K562 (cell line): Measurements from ENCODE around the gene CD22. TPM values are rescaled to one million over a fixed set of nuclear protein-coding genes. Genes with fewer than 3 reads are reported as not detected.
A peak's percentile ranks its signal among the peaks of the same experiment; 100 is the strongest.

Experiments used
- ATAC-seq: fragments of 200-7000 bp; cut with Tn5 transposase; 3 replicates; pipeline ENCODE4 v1.9.1; 2020; ENCODE audit warnings: moderate library complexity
- BruUV-seq: library from RNA; stranded (reverse); fragments of 400-500 nt; replicated peaks from 2 replicates; lab custom pipeline; 2021; lab: Mats Ljungman, UMichigan
- CTCF ChIA-PET: fragments of 300-600 bp; formaldehyde crosslinking; extraction: SDS; loops from one replicate; lab custom pipeline; 2021; ENCODE audit warnings: low intra/inter-chr PET ratio; lab: Yijun Ruan, JAX
- POLR2A ChIA-PET: fragments of 300-600, 350-650 bp; sonication (Branson Sonifier 250); formaldehyde crosslinking; extraction: SDS; loops from one replicate; lab custom pipeline; 2021; ENCODE audit warnings: antibody characterized with exemption, inconsistent platforms; lab: Yijun Ruan, JAX
- DNase-seq, 4 experiments: peaks; one replicate each; pipeline versions ENCODE4 v3.0.0 to v3.0.0-alpha.2; 2011 to 2018; ENCODE audit warnings: low spot score in 3 of 4, mixed read lengths in 3 of 4; ENCODE audit errors: extremely low read depth in 1 of 4
- FAIRE-seq: peaks from 2 replicates; lab custom pipeline; 2011; peaks lifted over from hg19 to GRCh38; lab: Jason Lieb, UNC
- H2AFZ ChIP-seq: 2 replicates; pipeline ENCODE4 v1.6.0; 2011; ENCODE audit warnings: low read depth, low read length, control low read depth, inconsistent platforms
- H3K27ac ChIP-seq: fragments of 200-600 bp; 3 replicates; pipeline ENCODE4 v1.8.0; 2011; ENCODE audit warnings: low read depth, mild to moderate bottlenecking, control low read depth, inconsistent platforms, low read length, moderate library complexity, mixed read lengths; ENCODE audit errors: extremely low read depth
- H3K27me3 ChIP-seq, 2 experiments: fragments of 300-600 bp in 1 of 2; 2 replicates in 1 of 2; 3 replicates in 1 of 2; pipeline versions ENCODE4 v1.6.0 to v1.8.0; 2011; ENCODE audit warnings: inconsistent platforms in 2 of 2, low read length in 2 of 2, mild to moderate bottlenecking in 1 of 2, mixed read lengths in 1 of 2, moderate library complexity in 1 of 2; ENCODE audit not compliant: control insufficient read depth in 2 of 2, insufficient read depth in 2 of 2
- H3K36me3 ChIP-seq: fragments of 300-600 bp; 3 replicates; pipeline ENCODE4 v1.8.0; 2011; ENCODE audit warnings: mild to moderate bottlenecking, low read length, inconsistent platforms; ENCODE audit not compliant: control insufficient read depth, insufficient read depth
- H3K4me1 ChIP-seq, 2 experiments: fragments of 200-600 bp in 1 of 2; replicated peaks in 1 of 2; 2 replicates in 1 of 2; 3 replicates in 1 of 2; pipeline versions ENCODE4 v1.5.1 to v1.8.0; 2011; ENCODE audit warnings: inconsistent platforms in 2 of 2, low read length in 2 of 2, mild to moderate bottlenecking in 1 of 2, mixed read lengths in 1 of 2, moderate library complexity in 1 of 2; ENCODE audit not compliant: control insufficient read depth in 2 of 2, insufficient read depth in 2 of 2
- H3K4me2 ChIP-seq: 2 replicates; pipeline ENCODE4 v1.6.1; 2011; ENCODE audit warnings: low read length, control low read depth, inconsistent platforms, mixed read lengths; ENCODE audit not compliant: insufficient read depth
- H3K4me3 ChIP-seq: fragments of 200-600 bp; sonication (generic), shearing (Covaris generic); 2 replicates; pipeline ENCODE4 v1.5.1; 2016; ENCODE audit warnings: control low read depth, inconsistent platforms
- H3K79me2 ChIP-seq: fragments of 200-600 bp; 3 replicates; pipeline ENCODE4 v1.8.0; 2011; ENCODE audit warnings: low read length, inconsistent platforms; ENCODE audit not compliant: control insufficient read depth, insufficient read depth
- H3K9ac ChIP-seq, 2 experiments: 2 replicates each; pipeline versions ENCODE4 v1.6.0 to v1.6.1; 2011; ENCODE audit warnings: low read depth in 2 of 2, low read length in 2 of 2, control low read depth in 1 of 2, inconsistent platforms in 1 of 2, mild to moderate bottlenecking in 1 of 2, mixed read lengths in 1 of 2; ENCODE audit not compliant: insufficient read depth in 1 of 2
- H3K9me1 ChIP-seq: one replicate; pipeline ENCODE4 v1.6.0; 2011; ENCODE audit warnings: inconsistent platforms, mild to moderate bottlenecking, low read length, moderate library complexity; ENCODE audit not compliant: control insufficient read depth, insufficient read depth
- H3K9me3 ChIP-seq: replicated peaks from 2 replicates; pipeline ENCODE4 v1.5.1; 2011; ENCODE audit warnings: low read depth, low read length, inconsistent platforms; ENCODE audit not compliant: control insufficient read depth, insufficient read depth
- H4K20me1 ChIP-seq: replicated peaks from 2 replicates; pipeline ENCODE4 v1.6.1; 2011; ENCODE audit warnings: low read length, inconsistent platforms, mixed read lengths; ENCODE audit not compliant: control insufficient read depth, insufficient read depth
- POLR2A ChIP-seq: fragments of 450-650 bp; conservative IDR thresholded peaks from 2 replicates; pipeline ENCODE4 v1.6.1; 2016
- ZNF274 ChIP-seq: IDR thresholded peaks from 2 replicates; pipeline ENCODE4 v1.6.1; 2011; ENCODE audit warnings: low read depth, mild to moderate bottlenecking, low read length, moderate library complexity, borderline replicate concordance
- WGBS: fragments of 100-300 bp; shearing (Covaris generic); methylation state at CpG from one replicate; pipeline ENCODE4 v1.1.6; 2016; ENCODE audit warnings: low coverage, mixed read lengths; ENCODE audit not compliant: insufficient coverage; ENCODE audit errors: missing lambda C conversion rate; 5-methylcytosine and 5-hydroxymethylcytosine counted together
- in situ Hi-C: fragments of 300-500 bp; cut with MboI; formaldehyde crosslinking; loops from 4 replicates; pipeline ENCODE4 v1.15.0; 2018; ENCODE audit warnings: inconsistent platforms, mixed read lengths
- intact Hi-C: fragments of 100-400 bp; cut with micrococcal nuclease; formaldehyde crosslinking; loops from 2 replicates; pipeline ENCODE4 v1.14.2; 2022
- polyA plus RNA-seq, 8 experiments: library from polyadenylated mRNA; depleted of rRNA in 4 of 8; stranded (reverse) in 5 of 8; unstranded in 3 of 8; fragments of >200 nt; fragmentation: Nextera tagmentation in 2 of 8; fragmentation: Illumina TruSeq in 1 of 8; extraction: Ambion mirVana in 2 of 8; extraction: Trizol in 1 of 8; gene quantifications; 2 replicates each; pipeline versions ENCODE4 v1.2.1 to v1.2.3, GENCODE V29; 2011 to 2014; ENCODE audit warnings: inconsistent platforms in 1 of 8, missing spikeins in 1 of 8
- total RNA-seq, 7 experiments: library from RNA; depleted of rRNA in 6 of 7; stranded (reverse); fragments of >200 nt in 6 of 7; fragmentation: Illumina TruSeq in 2 of 7; extraction: Trizol in 2 of 7; gene quantifications; 2 replicates each; pipeline versions ENCODE4 v1.2.1 to v1.2.3, GENCODE V29; 2011 to 2021; ENCODE audit warnings: low replicate concordance in 1 of 7
- TF ChIP-seq, protein P1 (sequence below): IDR thresholded peaks from 2 replicates; pipeline ENCODE4 v1.6.1; 2011; ENCODE audit warnings: borderline replicate concordance, low read depth, mild to moderate bottlenecking, moderate library complexity, low read length; ENCODE audit not compliant: insufficient read depth, poor library complexity, severe bottlenecking
- TF ChIP-seq, protein P2 (sequence below): sonication (generic); formaldehyde crosslinking; IDR thresholded peaks from 2 replicates; pipeline ENCODE4 v1.8.0; 2023; ENCODE audit warnings: missing genetic modification reagents, mild to moderate bottlenecking, borderline replicate concordance
- TF ChIP-seq, protein P3 (sequence below), 2 experiments: IDR thresholded peaks; 2 replicates each; pipeline ENCODE4 v1.6.1; 2012; ENCODE audit warnings: improper control_type of control experiment in 2 of 2, low read depth in 2 of 2, low read length in 2 of 2, borderline replicate concordance in 1 of 2
- TF ChIP-seq, protein P4 (sequence below): fragments of 450-650 bp; formaldehyde crosslinking; IDR thresholded peaks from 2 replicates; pipeline ENCODE4 v1.4.0; 2020; ENCODE audit warnings: mild to moderate bottlenecking, moderate library complexity

Gene CD22
- total and polyA plus RNA-seq, 9 of the 15 experiments (the other 6 are each of a cell fraction or from before 2014, with no cell fraction given) = 0.29 to 5.0 (median 3.5) TPM

DNA sequence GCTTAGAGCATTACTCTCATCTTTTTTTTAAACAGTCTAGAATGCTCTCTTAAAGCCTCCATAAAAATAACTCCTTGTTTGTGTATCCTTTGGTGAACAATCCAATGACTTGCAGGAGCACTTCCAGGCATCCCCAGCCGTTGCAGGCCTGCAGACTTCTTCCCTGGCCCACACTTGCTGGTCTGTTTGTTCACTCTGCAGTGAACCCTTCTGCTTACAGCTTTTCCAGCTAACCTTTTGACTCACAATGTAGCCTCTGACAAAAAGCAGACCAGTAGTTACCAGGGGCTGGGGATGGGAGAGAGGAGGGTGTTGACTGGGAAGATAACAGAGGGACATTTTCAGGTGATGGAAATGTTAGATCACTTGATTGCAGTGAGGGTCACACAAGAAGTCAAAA lies 51.0 kb downstream of the CD22 start:
- ChIA-PET POLR2A (interaction anchor here (0.9 to 1.5 kb wide), 2 partner anchors 28 to 47 kb away, joined by 3 read pairs; no protein-coding TSS in a partner anchor), CTCF (no interaction called here)
- 0% methylated on average over 1 of the region's 1 CpG for WGBS
- peak; percentile 61 for ATAC-seq
- H3K9ac ChIP-seq = no peak overlapping the region
- peaks cover 23 to 29% of the 10 kb centered on the region in 2 experiments; a peak in 4 of 5 replicates for H3K4me1 ChIP-seq
- H3K4me3 ChIP-seq = no peak overlapping the region
- intact Hi-C loops (no loop called here), in situ Hi-C loops (no loop called here)
- peak in 3 of 4 experiments; percentile 24 to 66 (median 37) for DNase-seq
- no peak for FAIRE-seq
- H4K20me1 ChIP-seq = no peaks in the 10 kb centered on the region
- no peaks in the 10 kb centered on the region; the same call in none of the 2 replicates for H3K9me3 ChIP-seq
- no TSS peak for BruUV-seq
- peak overlapping the region; percentile 68 for H3K4me2 ChIP-seq
- H3K27me3 ChIP-seq = no peaks in the 10 kb centered on the region
- H3K79me2 ChIP-seq = no peaks in the 10 kb centered on the region
- H2AFZ ChIP-seq = no peak overlapping the region
- no peaks in the 10 kb centered on the region for H3K9me1 ChIP-seq
- H3K27ac ChIP-seq = peak overlapping the region; percentile 3; the same call in 1 of the 3 replicates
- no peaks in the 10 kb centered on the region for H3K36me3 ChIP-seq
- TF ChIP-seq, protein P1, sequence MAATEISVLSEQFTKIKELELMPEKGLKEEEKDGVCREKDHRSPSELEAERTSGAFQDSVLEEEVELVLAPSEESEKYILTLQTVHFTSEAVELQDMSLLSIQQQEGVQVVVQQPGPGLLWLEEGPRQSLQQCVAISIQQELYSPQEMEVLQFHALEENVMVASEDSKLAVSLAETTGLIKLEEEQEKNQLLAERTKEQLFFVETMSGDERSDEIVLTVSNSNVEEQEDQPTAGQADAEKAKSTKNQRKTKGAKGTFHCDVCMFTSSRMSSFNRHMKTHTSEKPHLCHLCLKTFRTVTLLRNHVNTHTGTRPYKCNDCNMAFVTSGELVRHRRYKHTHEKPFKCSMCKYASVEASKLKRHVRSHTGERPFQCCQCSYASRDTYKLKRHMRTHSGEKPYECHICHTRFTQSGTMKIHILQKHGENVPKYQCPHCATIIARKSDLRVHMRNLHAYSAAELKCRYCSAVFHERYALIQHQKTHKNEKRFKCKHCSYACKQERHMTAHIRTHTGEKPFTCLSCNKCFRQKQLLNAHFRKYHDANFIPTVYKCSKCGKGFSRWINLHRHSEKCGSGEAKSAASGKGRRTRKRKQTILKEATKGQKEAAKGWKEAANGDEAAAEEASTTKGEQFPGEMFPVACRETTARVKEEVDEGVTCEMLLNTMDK = no peak
- TF ChIP-seq, protein P2, sequence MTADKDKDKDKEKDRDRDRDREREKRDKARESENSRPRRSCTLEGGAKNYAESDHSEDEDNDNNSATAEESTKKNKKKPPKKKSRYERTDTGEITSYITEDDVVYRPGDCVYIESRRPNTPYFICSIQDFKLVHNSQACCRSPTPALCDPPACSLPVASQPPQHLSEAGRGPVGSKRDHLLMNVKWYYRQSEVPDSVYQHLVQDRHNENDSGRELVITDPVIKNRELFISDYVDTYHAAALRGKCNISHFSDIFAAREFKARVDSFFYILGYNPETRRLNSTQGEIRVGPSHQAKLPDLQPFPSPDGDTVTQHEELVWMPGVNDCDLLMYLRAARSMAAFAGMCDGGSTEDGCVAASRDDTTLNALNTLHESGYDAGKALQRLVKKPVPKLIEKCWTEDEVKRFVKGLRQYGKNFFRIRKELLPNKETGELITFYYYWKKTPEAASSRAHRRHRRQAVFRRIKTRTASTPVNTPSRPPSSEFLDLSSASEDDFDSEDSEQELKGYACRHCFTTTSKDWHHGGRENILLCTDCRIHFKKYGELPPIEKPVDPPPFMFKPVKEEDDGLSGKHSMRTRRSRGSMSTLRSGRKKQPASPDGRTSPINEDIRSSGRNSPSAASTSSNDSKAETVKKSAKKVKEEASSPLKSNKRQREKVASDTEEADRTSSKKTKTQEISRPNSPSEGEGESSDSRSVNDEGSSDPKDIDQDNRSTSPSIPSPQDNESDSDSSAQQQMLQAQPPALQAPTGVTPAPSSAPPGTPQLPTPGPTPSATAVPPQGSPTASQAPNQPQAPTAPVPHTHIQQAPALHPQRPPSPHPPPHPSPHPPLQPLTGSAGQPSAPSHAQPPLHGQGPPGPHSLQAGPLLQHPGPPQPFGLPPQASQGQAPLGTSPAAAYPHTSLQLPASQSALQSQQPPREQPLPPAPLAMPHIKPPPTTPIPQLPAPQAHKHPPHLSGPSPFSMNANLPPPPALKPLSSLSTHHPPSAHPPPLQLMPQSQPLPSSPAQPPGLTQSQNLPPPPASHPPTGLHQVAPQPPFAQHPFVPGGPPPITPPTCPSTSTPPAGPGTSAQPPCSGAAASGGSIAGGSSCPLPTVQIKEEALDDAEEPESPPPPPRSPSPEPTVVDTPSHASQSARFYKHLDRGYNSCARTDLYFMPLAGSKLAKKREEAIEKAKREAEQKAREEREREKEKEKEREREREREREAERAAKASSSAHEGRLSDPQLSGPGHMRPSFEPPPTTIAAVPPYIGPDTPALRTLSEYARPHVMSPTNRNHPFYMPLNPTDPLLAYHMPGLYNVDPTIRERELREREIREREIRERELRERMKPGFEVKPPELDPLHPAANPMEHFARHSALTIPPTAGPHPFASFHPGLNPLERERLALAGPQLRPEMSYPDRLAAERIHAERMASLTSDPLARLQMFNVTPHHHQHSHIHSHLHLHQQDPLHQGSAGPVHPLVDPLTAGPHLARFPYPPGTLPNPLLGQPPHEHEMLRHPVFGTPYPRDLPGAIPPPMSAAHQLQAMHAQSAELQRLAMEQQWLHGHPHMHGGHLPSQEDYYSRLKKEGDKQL (CRISPR knock-in tag) = no peak
- TF ChIP-seq ZNF274 (no peak), POLR2A (no peak)
- TF ChIP-seq, protein P3, sequence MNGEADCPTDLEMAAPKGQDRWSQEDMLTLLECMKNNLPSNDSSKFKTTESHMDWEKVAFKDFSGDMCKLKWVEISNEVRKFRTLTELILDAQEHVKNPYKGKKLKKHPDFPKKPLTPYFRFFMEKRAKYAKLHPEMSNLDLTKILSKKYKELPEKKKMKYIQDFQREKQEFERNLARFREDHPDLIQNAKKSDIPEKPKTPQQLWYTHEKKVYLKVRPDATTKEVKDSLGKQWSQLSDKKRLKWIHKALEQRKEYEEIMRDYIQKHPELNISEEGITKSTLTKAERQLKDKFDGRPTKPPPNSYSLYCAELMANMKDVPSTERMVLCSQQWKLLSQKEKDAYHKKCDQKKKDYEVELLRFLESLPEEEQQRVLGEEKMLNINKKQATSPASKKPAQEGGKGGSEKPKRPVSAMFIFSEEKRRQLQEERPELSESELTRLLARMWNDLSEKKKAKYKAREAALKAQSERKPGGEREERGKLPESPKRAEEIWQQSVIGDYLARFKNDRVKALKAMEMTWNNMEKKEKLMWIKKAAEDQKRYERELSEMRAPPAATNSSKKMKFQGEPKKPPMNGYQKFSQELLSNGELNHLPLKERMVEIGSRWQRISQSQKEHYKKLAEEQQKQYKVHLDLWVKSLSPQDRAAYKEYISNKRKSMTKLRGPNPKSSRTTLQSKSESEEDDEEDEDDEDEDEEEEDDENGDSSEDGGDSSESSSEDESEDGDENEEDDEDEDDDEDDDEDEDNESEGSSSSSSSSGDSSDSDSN (IDR thresholded peaks at IDR 0.05; ENCODE audit: borderline replicate concordance in 1 of 2, low read depth in 2 of 2, low read length in 2 of 2) = no peak
- TF ChIP-seq, protein P4, sequence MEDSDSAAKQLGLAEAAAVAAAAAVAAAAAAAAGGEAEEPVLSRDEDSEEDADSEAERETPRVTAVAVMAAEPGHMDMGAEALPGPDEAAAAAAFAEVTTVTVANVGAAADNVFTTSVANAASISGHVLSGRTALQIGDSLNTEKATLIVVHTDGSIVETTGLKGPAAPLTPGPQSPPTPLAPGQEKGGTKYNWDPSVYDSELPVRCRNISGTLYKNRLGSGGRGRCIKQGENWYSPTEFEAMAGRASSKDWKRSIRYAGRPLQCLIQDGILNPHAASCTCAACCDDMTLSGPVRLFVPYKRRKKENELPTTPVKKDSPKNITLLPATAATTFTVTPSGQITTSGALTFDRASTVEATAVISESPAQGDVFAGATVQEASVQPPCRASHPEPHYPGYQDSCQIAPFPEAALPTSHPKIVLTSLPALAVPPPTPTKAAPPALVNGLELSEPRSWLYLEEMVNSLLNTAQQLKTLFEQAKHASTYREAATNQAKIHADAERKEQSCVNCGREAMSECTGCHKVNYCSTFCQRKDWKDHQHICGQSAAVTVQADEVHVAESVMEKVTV (CRISPR knock-in tag) = no peak
